HuH-7 (cell line): ENCODE measurements around the gene CLTRN.
"Not testable (repeated sequence)": the region's sequence is repeated elsewhere in the genome, so short reads cannot be mapped to it uniquely, and the experiment has no call there.

Source experiments
- DNase-seq: peaks from one replicate; pipeline ENCODE4 v3.0.0; 2011; ENCODE audit warnings: low spot score

Gene CLTRN

DNA sequence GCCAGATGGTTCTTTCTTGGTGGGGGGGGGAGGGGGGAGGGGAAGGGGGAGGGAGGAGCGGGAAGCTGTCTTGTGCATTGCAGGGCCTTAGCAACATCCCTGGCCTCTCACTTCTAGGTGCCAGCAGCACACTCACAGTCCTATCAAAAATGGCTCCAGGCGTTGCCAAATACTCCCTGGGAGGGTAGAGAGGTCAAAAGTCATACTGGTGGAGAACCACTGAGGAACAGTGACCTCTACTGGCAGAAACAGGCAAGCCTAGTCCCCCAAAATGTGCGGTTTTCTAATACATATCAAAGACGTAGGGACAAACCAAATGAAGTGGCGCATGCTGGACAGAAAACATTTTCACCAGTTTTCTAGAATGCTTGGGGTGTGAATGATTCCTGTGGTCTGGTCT, 17.1 kb downstream of the CLTRN start:
- not testable (repeated sequence) for DNase-seq

DNA sequence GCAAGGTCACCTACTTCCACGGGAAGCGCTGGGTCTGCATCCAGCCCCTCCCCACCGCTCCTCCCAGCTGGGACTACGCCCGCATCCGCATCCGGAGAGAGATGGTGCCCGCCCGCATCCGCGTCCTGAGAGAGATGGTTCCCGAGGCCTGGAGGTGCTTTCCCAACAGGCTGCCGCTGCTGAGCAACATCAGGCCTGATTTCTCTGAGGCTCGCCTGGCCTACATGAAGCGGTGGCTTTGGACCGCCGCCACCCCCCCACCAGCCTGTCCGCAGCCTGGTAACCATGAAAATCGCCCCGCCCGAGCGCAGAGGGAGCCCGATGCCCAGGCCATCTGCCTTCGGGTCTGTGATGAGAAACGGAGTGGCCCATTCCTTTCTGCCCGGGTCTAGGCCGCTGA, 18.1 kb downstream of the CLTRN start:
- no peak for DNase-seq

GRCh38 chrX:15646031-15646430, 18.6 kb downstream of the CLTRN start:
- DNase-seq, result no peak

DNA sequence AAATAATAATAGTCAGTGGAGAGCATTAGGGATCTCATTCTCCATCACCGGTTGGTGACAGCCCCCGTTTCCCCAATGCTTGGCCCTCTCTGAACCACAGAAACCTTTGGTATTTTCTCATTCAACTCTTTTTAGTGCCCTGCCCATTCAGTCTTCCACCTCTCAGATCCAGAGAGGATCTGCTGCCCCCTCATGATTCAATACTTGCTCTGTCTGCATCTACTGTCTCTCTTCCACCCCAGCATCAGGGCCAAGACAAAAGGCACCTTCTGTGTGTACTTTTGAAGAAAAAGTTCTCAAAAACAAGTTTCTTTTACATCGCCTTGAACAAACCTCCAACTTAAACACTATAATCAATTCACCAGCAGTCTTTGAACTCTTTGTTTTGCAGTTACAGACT, 19.3 kb downstream of the CLTRN start:
- DNase-seq, result no peak

- no peak for DNase-seq
Observed at GRCh38 chrX:15644560-15644872, 20.1 kb downstream of the CLTRN start.

- DNase-seq, result no peak
Observed at GRCh38 chrX:15643786-15644559, 20.6 kb downstream of the CLTRN start.

GRCh38 chrX:15631637-15632036, 33.0 kb downstream of the CLTRN start:
- DNase-seq, result no peak

- DNase-seq, result no peak
Observed at GRCh38 chrX:15623054-15623453, 41.6 kb downstream of the CLTRN start.

GRCh38 chrX:15619053-15619755, 45.4 kb downstream of the CLTRN start:
- no peak for DNase-seq

DNA sequence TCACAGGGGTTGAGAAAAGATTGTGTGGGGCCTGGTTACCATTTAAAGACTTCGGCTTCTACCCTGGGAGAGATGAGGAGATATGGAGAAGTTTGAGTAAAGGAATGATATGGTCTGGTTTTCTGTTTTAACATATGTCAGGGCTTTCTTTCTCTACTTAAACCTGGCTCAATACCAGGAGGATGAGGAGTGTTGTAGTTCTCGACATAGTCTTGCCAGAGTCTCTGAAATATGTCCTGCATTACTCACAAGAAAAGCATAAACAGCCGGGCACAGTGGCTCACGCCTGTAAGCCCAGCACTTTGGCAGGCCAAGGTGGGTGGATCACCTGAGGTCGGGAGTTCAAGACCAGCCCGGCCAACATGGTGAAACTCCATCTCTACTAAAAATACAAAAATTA, 47.5 kb downstream of the CLTRN start:
- DNase-seq, result no peak

- DNase-seq, result no peak
Observed at GRCh38 chrX:15616531-15616930, 48.1 kb downstream of the CLTRN start.

GRCh38 chrX:15607067-15607466, 57.5 kb downstream of the CLTRN start:
- no peak for DNase-seq

GRCh38 chrX:15606136-15606535, 58.5 kb downstream of the CLTRN start:
- DNase-seq, result no peak

GRCh38 chrX:15605226-15605625, 59.4 kb downstream of the CLTRN start:
- no peak for DNase-seq

GRCh38 chrX:15602761-15603160, 61.8 kb downstream of the CLTRN start:
- DNase-seq, result no peak

DNA sequence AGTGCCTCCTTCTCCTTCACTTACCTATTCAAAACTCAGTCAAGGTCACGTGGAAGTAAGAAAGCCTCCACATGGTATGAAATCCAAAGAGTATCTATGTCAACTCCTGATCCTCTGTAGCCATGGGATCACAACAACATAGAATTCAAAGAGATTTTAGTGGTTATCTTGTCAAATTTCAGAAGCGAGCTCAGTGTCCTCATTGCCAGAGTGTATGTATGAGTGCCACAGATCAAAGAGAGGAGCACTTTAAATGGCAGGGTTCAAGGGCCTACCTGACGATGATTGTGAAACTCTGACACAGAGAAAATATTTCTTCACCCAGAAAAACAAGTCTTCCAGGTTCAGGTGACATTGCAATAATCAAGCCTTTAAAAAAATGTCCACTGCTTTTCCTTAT, 62.7 kb downstream of the CLTRN start:
- DNase-seq, result no peak

GRCh38 chrX:15600745-15601144, 63.9 kb downstream of the CLTRN start, which contains the start of gene ACE2:
Gene ACE2 (minus strand): TSS chrX:15600960. CDS start chrX:15600911, 49 bp downstream.
- no peak for DNase-seq

DNA sequence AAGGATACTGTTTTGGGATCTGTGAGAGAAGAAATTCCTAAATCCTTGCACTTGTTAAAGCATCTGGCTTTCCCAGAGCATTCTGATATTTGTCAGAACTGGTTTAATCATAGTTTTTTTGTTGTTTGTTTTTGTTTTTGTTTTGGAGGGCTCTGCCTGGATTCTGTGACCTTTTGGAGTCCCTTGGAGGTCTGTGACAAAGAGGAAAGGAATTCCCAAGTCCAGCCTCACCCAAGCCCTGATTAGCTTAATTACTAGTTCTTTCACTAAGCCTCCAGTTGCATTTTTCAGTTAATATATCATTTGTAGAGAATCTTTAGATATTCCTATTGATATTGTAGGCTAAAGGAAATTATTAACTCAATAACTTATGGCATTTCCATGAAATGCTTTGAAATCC, 64.6 kb downstream of the CLTRN start:
- DNase-seq, result no peak

DNA sequence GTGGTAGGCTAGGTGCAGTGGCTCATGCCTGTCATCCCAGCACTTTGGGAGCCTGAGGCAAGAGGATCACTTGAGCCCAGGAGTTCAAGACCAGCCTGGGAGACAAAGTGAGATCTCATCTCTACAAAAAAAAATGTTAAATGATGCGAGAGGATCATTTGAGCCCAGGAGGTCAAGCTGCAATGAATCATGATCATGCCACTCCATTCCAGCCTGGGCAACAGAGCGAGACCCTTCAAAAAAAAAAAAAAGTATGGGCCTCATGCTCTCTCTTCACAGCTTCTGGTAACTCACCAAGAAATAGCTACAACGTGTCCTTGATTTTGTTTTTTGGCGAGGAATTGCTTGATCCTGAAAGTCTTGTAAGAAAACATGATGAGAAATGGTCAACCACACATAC, 65.1 kb downstream of the CLTRN start:
- DNase-seq, result no peak

DNA sequence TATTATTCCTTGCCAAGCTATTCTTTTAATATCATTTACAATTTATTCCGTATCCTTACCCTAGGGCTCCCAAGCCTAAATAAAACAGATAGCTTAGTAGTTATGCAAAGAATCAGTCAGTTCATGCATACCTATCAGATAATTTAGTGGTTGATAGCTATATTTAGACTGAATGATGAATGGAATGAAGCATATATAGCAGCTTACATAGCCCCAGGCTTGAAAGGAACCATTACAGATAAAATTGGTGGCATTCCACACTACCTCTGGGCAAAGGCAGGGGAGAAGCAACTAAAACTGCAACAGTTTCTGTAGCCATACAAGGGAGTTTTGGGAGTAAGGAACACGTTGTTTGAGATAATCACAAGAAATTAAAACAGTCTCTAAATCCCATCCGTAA, 66.6 kb downstream of the CLTRN start:
- DNase-seq, result no peak

GRCh38 chrX:15594371-15594770, 70.2 kb downstream of the CLTRN start:
- no peak for DNase-seq

- no peak for DNase-seq
Observed at GRCh38 chrX:15579778-15580747, 84.5 kb downstream of the CLTRN start.
